Ectodermal cell (in vitro differentiated cells): ENCODE results near the gene EVX2. TPM values are rescaled to one million over a fixed set of nuclear protein-coding genes. Genes with fewer than 3 reads are reported as not detected.

ENCODE experiments used
- H3K27ac ChIP-seq: 2 replicates; pipeline ENCODE4 v1.7.0; 2013; ENCODE audit warnings: mild to moderate bottlenecking, low read depth, low read length; ENCODE audit not compliant: insufficient read depth, poor library complexity, severe bottlenecking
- H3K27me3 ChIP-seq: 2 replicates; pipeline ENCODE4 v1.7.0; 2013; ENCODE audit warnings: mild to moderate bottlenecking, low read length; ENCODE audit not compliant: insufficient read depth, control insufficient read depth, poor library complexity, severe bottlenecking
- H3K36me3 ChIP-seq: one replicate; pipeline ENCODE4 v1.7.0; 2013; ENCODE audit warnings: low read length; ENCODE audit not compliant: control insufficient read depth, insufficient read depth
- H3K4me1 ChIP-seq: one replicate; pipeline ENCODE4 v1.7.0; 2013; ENCODE audit warnings: low read length; ENCODE audit not compliant: control insufficient read depth, insufficient read depth
- H3K4me3 ChIP-seq: 2 replicates; pipeline ENCODE4 v1.7.0; 2013; ENCODE audit warnings: low read depth, low read length, control low read depth; ENCODE audit not compliant: insufficient read depth
- H3K9me3 ChIP-seq: 2 replicates; pipeline ENCODE4 v1.7.0; 2013; ENCODE audit warnings: mild to moderate bottlenecking, low read length, moderate library complexity; ENCODE audit not compliant: control insufficient read depth
- WGBS, 2 experiments: methylation state at CpG; one replicate each; pipeline ENCODE4 v1.1.7; 2013; ENCODE audit warnings: missing lambda C conversion rate in 2 of 2; 5-methylcytosine and 5-hydroxymethylcytosine counted together
- polyA plus RNA-seq, 4 experiments: library from polyadenylated mRNA; stranded (reverse); fragments of 50-300 nt; gene quantifications; one replicate each; pipeline ENCODE4 v1.2.3, GENCODE V29; 2013

EVX2 gene
- polyA plus RNA-seq (2013, experiment 1 of 4): not detected
- not detected for polyA plus RNA-seq (2013, experiment 2 of 4)
- 0.11 TPM for polyA plus RNA-seq (2013, experiment 3 of 4)
- polyA plus RNA-seq (2013, experiment 4 of 4): 0.08 TPM

DNA sequence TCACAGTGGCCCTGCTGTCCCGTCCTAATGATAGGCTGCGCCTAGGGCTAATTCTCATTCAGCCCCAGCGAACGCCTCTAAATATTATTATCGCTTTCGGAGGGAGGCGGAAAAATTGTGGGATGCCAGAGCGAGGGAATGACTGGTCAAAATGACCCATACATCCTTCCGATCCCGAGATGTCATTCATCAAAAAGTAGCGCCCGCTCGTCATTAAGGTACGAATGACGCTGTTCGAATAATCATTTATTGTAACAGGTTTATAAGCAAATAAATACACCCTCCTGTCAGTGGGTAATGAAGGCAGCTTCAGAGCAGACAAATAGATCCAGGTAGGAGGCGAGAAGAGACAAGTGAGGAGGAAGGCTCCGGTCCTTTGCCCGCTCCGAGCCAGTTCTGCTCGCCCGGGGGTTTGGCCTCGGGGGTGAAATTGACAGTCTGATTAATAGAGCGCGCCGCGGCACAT is at the start of gene EVX2:
Gene EVX2, minus strand, starts transcription at position 167 of the 466 bp plus-strand sequence. CDS start 186 bp downstream, outside the sequence.
- 7 to 10% methylated on average over 21 to 27 of the region's 27 CpGs for WGBS, 2 experiments
- no peak within 1 kb of the TSS for H3K27ac ChIP-seq
- no peaks in the 10 kb centered on the region for H3K36me3 ChIP-seq
- peaks cover 14% of the 10 kb centered on the region for H3K4me1 ChIP-seq
- no peaks in the 10 kb centered on the region for H3K9me3 ChIP-seq
- H3K27me3 ChIP-seq: peaks cover 100% of the 10 kb centered on the region
- no peak within 1 kb of the TSS for H3K4me3 ChIP-seq

DNA sequence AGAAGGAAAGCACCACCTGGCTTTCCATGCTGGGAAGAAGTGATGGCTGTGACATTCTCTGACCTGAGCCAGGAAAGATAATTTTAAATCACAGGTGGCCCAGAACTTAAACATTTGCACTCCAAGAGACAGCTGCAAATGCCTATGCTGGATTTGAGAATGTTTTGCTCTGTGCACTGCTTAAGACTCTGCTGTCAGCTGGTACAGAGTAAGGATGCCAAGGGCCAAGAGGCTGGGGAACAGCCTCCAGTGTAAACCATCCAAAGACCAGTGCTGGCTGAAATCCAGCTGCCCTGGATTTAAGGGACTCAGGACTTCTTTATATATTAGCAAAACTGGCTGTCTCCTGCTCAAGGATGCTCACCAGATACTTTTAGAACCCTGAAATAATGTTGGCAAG is 49.6 kb upstream of the EVX2 start:
- Histone ChIP-seq H3K4me1 (peaks cover 4% of the 10 kb centered on the region), H3K4me3 (no peak overlapping the region), H3K36me3 (no peaks in the 10 kb centered on the region)

DNA sequence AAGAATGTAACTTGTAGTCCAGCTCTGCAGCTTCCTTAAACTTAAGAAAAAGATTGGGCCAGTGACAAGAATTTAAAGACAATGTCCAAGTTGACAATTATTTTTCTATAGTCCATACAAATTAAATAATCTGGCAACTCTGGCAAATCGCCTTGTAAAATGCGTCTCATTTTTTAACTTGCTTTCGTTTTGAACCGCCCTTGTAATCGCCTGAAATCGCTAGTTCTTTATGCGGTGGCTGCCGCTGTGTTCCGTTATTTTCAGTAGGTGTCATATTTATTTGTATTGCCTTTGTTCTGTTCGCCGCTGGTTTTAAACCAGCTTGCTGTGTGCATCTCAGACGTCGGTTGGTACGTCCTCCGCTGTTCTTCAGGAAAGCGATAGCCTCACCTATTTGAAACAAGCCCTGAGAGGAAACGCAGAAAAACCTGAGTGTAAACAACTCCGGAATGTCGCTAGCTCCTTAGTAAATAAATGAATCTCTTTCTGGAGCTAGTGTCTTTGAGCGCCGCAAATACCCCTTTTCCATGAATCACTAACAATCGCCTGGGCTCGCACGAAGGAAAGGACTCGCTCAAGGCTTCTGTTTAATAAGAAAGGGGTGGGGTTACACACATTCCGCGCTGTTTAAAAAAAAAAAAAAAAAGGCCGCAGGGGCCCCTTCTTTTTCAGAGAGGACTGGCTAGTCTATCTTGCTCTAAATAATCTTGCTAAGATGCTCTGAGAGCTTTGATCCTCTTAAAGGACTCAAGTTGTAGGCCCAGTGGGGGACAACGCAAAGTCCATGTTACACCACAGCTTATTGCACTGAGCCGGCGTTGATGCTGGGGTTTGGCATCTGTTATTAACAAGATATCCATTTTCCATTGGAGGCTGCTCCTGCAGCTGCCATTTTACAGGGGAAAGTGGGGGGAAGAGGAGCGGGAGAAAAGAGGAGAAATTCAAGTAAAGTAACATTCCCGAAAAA is 48.7 kb upstream of the EVX2 start:
- Histone ChIP-seq H3K4me1 (peaks cover 4% of the 10 kb centered on the region), H3K36me3 (no peaks in the 10 kb centered on the region), H3K27ac (no peak overlapping the region), H3K27me3 (peaks cover 100% of the 10 kb centered on the region), H3K4me3 (no peak overlapping the region), H3K9me3 (no peaks in the 10 kb centered on the region)
- WGBS, 2 experiments: 5% methylated on average over 33 of the region's 33 CpGs

More for the DNA sequence above, 49.6 kb upstream of the EVX2 start:
- Histone ChIP-seq H3K9me3 (no peaks in the 10 kb centered on the region), H3K27ac (no peak overlapping the region), H3K27me3 (peaks cover 100% of the 10 kb centered on the region)

DNA sequence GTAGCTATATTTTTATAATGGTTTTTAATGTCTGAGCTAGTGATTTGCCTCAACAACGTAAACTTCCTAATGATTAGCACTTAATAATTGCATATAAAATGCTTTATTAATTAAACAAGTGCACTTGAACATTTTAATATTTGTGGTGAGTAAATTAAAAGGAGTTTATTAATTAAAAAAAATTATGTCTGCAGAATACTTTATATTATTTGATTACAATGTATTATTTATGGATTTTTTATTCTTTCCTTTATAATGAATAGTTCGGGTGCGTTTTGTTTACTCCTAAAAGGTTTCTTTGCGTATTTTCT is 48.0 kb upstream of the EVX2 start:
- Histone ChIP-seq H3K36me3 (no peaks in the 10 kb centered on the region), H3K4me3 (no peak overlapping the region), H3K9me3 (no peaks in the 10 kb centered on the region), H3K4me1 (peaks cover 4% of the 10 kb centered on the region), H3K27me3 (peaks cover 100% of the 10 kb centered on the region), H3K27ac (no peak overlapping the region)
- WGBS, 2 experiments: 34 to 36% methylated on average over 3 of the region's 4 CpGs

DNA sequence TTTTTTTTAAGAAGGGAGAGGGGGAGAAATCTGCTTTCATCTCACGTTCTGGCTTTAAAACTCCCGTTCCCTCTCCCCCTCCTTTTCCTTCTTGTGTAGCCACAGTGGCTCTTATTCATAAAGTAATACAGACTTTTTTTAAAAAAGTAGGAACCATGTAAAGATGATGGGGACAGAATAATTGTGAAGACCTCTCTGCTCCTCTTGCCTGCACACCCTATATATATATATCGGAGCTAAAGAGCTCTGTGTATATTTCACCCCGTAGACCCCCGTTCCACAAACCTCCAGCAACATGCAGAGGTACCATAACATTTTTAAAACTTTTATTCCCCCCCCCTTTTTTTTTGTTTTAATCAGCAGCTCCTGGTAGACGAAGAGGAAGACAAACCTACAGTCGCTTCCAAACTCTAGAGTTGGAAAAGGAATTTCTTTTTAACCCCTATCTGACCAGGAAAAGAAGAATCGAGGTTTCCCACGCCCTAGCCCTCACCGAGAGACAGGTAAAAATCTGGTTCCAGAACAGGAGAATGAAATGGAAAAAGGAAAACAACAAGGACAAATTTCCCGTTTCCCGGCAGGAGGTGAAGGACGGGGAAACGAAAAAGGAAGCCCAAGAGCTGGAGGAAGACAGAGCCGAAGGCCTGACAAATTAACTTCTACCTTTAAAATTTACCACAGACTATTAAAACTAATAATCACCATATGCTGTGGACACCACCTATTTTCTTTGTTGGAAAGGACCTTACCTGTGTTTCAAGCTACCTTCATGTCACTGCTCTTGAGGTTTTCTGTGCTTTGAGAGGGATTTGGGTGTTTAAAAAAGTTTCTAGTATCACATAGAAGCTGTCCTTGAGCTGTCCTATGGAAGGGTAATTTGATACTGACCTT is 47.4 kb upstream of the EVX2 start:
- H3K27ac ChIP-seq: no peak overlapping the region

DNA sequence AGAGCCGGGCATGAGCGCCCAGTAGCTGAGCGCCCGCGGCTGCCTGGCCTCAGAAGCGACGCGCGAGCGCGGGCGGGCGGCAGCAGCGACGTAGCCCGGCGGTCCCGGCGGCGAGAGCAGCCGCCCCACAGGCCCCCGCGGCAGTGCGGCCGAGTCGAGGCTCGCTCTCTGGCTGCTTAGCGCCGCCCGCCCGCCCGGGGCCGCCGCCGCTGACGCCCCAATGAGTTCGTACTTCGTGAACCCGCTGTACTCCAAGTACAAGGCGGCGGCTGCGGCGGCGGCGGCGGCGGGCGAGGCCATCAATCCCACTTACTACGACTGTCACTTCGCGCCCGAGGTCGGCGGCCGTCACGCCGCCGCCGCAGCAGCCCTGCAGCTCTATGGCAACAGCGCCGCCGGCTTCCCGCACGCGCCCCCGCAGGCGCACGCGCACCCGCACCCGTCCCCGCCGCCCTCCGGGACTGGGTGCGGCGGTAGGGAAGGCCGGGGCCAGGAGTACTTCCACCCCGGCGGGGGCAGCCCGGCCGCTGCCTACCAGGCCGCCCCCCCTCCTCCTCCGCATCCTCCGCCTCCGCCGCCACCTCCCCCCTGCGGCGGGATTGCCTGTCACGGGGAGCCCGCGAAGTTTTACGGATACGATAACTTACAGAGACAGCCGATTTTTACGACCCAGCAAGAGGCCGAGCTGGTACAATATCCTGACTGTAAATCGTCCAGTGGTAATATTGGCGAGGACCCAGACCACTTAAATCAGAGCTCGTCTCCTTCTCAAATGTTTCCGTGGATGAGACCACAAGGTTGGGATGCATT is 46.6 kb upstream of the EVX2 start:
- WGBS, 2 experiments: 1% methylated on average over 100 of the region's 100 CpGs
- peaks cover 100% of the 10 kb centered on the region for H3K27me3 ChIP-seq
- H3K4me3 ChIP-seq: peak overlapping the region; percentile 9
- H3K36me3 ChIP-seq: no peaks in the 10 kb centered on the region
- no peaks in the 10 kb centered on the region for H3K9me3 ChIP-seq
- no peak overlapping the region for H3K27ac ChIP-seq
- peaks cover 4% of the 10 kb centered on the region for H3K4me1 ChIP-seq

More for the DNA sequence above, 47.4 kb upstream of the EVX2 start:
- Histone ChIP-seq H3K4me1 (peaks cover 4% of the 10 kb centered on the region), H3K27me3 (peaks cover 100% of the 10 kb centered on the region), H3K4me3 (no peak overlapping the region), H3K9me3 (no peaks in the 10 kb centered on the region), H3K36me3 (no peaks in the 10 kb centered on the region)
- 20 to 22% methylated on average over 13 to 14 of the region's 15 CpGs for WGBS, 2 experiments

DNA sequence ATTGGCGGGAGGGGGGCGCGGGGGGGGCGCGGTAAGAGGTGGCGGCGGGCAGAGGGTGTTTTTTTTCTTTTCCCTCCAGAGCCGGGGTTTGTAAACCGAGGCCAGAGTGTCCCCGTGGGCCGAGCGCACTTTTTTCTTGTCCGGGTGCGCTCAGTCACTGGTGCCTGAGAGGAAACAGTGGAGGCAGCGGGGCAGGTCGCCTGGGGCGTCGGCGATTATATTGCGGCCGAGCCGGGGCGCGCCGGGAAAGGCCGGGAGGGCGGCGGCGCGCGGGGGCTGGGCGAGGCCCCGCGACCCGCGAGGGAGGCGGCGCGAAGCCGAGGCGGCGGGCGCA is 46.0 kb upstream of the EVX2 start:
- Histone ChIP-seq H3K27me3 (peaks cover 100% of the 10 kb centered on the region), H3K36me3 (no peaks in the 10 kb centered on the region), H3K4me1 (peaks cover 4% of the 10 kb centered on the region), H3K27ac (no peak overlapping the region), H3K9me3 (no peaks in the 10 kb centered on the region), H3K4me3 (peak overlapping the region; percentile 9)
- WGBS, 2 experiments: 0 to 1% methylated on average over 43 of the region's 43 CpGs

DNA sequence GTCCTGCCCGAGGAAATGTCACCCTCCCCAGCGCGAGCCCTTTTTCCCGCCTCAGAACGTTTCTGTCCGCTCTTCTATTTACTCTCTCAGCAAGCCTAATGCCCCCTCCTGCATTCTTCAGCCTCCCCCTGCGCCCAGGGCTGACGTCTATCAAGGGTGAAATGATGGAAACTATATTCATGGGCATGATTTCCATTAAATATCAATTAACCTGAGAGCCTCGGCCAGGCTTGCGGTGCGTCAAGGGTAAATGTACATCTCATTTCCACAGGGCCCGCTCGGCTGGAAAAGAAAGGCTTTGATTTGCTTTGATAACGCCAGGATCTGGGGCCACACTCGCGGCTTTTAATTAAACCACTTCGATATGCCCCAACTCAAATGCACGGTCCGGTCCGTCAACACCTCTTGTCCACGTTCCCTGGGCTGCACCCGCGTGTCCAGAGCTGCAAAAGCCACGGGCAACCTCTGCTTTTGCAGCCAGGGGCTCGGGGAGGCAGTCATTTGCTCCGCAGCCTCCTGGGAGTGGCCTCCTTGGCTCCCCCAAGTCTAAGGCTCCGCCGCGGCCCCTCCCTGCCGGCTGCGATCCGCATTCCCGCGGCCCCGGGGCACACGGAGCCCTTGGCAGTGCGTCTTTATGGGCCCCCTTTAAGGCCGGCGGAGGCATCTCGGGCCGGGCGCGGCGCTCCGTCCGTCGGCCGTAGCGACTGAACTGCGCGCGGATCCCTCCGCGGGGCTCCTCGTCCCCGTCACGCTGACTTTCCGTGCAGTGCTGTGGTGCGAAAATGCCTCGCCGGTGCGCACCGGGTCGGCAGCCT is 45.4 kb upstream of the EVX2 start, which contains the start of gene HOXD8:
Gene HOXD8, plus strand, starts transcription at position 724 of the 815 bp plus-strand sequence. CDS start 662 bp downstream, outside the sequence.
- H3K27ac ChIP-seq: no peak within 1 kb of the TSS
- WGBS, 2 experiments: 1% methylated on average over 64 of the region's 64 CpGs
- no peaks in the 10 kb centered on the region for H3K9me3 ChIP-seq
- H3K4me3 ChIP-seq: peak within 1 kb of the TSS; percentile 9
- H3K4me1 ChIP-seq: peaks cover 4% of the 10 kb centered on the region
- peaks cover 100% of the 10 kb centered on the region for H3K27me3 ChIP-seq
- H3K36me3 ChIP-seq: no peaks in the 10 kb centered on the region
